K562 (cell line): ENCODE data around the gene FRMPD2. TPM values are rescaled to one million over a fixed set of nuclear protein-coding genes. Genes with fewer than 3 reads are reported as not detected.

ENCODE experiments used
- BRF2 ChIP-seq: IDR thresholded peaks from 3 replicates; pipeline ENCODE4 v1.6.1; 2011; ENCODE audit warnings: borderline replicate concordance, mild to moderate bottlenecking; ENCODE audit not compliant: insufficient read length, insufficient read depth
- MNT ChIP-seq, 2 experiments: fragments of 450-650 bp; conservative IDR thresholded peaks; 2 replicates each; pipeline ENCODE4 v1.6.1; 2017; ENCODE audit warnings: mild to moderate bottlenecking in 2 of 2, moderate library complexity in 2 of 2
- NFE2L1 ChIP-seq: fragments of 450-650 bp; IDR thresholded peaks from 2 replicates; pipeline ENCODE4 v1.6.1; 2016; ENCODE audit warnings: missing genetic modification characterization, low read depth, mild to moderate bottlenecking, missing compliant biosample characterization, moderate library complexity, borderline replicate concordance
- RBFOX2 ChIP-seq: fragments of 200-400 bp; formaldehyde crosslinking; IDR thresholded peaks from 2 replicates; pipeline ENCODE4 v1.6.1; 2017; ENCODE audit warnings: low read depth, mild to moderate bottlenecking, low read length, moderate library complexity
- ZHX1 ChIP-seq: fragments of 150-350 bp; conservative IDR thresholded peaks from 2 replicates; pipeline ENCODE4 v1.6.1; 2014; ENCODE audit warnings: low read length
- polyA plus RNA-seq, 8 experiments: library from polyadenylated mRNA; depleted of rRNA in 4 of 8; stranded (reverse) in 5 of 8; unstranded in 3 of 8; fragments of >200 nt; fragmentation: Nextera tagmentation in 2 of 8; fragmentation: Illumina TruSeq in 1 of 8; extraction: Ambion mirVana in 2 of 8; extraction: Trizol in 1 of 8; gene quantifications; 2 replicates each; pipeline versions ENCODE4 v1.2.1 to v1.2.3, GENCODE V29; 2011 to 2014; ENCODE audit warnings: inconsistent platforms in 1 of 8, missing spikeins in 1 of 8
- total RNA-seq, 7 experiments: library from RNA; depleted of rRNA in 6 of 7; stranded (reverse); fragments of >200 nt in 6 of 7; fragmentation: Illumina TruSeq in 2 of 7; extraction: Trizol in 2 of 7; gene quantifications; 2 replicates each; pipeline versions ENCODE4 v1.2.1 to v1.2.3, GENCODE V29; 2011 to 2021; ENCODE audit warnings: low replicate concordance in 1 of 7

FRMPD2 gene
- total and polyA plus RNA-seq, 9 of the 15 experiments (the other 6 are each of a cell fraction or from before 2014, with no cell fraction given), result 0.12 to 0.95 (median 0.33) TPM

- TF ChIP-seq ZHX1 (no peak), BRF2 (no peak), MNT (conservative IDR thresholded peaks at IDR 0.05) (no peak), NFE2L1 (tag) (no peak), RBFOX2 (peak; percentile 53)
Measured at GRCh38 chr10:48306870-48307710, 32.6 kb upstream of the FRMPD2 start (continued).
